ENCODE data around the gene COBLL1.

COBLL1 gene

DNA sequence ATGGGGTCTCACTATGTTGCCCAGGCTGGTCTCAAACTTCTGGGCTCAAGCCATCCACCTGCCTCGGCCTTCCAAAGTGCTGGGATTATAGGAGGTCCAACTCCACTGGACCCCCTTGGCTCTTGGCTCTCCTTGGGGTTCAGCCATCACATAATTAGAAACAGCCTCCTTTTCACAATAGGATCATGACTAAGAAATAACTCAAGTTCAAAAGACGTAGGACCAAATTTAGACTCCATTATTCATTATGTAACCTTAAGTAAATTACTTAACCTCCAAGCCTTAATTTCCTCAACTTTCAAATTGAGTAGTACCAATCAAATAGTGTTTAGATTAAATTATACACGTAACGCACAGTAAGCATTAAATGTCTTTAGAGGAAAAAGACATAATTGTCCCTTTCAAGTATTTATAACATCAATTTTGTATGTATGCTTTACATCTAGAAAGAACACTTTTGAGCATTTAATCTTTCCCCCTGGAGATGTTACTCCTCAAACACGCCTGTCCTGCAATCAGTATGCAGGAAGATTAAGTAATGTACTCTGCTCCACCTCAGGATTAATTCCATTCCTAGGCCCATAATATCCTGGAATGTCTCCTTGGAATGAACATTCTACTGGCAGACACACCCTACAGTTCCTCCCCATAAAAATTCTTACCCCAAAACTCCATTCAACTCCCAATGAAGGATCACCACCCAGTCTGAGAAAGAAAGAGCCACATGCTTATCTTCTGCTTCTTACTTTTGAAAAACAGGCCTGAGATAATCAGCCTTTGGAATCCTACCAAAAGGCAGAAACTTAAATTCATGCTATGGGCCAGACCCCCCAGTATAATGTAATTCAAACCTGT is 49.1 kb downstream of the COBLL1 start:
- Histone ChIP-seq H3K27me3 (replicated peaks; ENCODE audit: control insufficient read depth, insufficient read depth, low read length, poor library complexity, severe bottlenecking) (no peaks in the 10 kb centered on the region), H3K27ac (ENCODE audit: insufficient read depth, low read length, poor library complexity, severe bottlenecking) (no peak overlapping the region), H3K9me3 (ENCODE audit: control insufficient read depth, low read length) (no peaks in the 10 kb centered on the region), H3K4me1 (ENCODE audit: control insufficient read depth, insufficient read depth, low read length, poor library complexity, severe bottlenecking) (no peaks in the 10 kb centered on the region), H3K4me3 (ENCODE audit: insufficient read depth, low read depth, low read length, poor library complexity, severe bottlenecking) (no peak overlapping the region), H3K36me3 (ENCODE audit: control insufficient read depth, insufficient read depth, low read length) (no peaks in the 10 kb centered on the region)
- no peak for DNase-seq

DNA sequence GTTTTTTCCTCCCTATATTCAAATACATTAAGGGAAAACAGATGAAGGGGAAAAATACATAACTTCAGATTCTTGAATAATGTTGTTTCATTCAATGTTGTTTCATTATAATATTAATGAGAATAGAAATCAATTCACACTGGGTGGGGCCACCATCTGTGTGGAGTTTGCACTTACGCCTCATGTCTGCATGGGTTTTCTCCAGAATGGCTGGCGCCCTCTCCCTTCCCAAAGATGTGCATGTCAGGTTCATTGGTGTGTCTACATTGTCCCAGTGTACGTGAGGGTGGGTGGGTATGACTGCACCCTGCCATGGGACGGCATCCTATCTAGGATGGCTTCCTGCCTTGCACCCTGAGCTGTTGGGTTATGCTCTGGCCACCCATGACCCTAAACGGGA is 51.7 kb downstream of the COBLL1 start:
- no peak for DNase-seq
- no peaks in the 10 kb centered on the region for H3K9me3 ChIP-seq (ENCODE audit: control insufficient read depth, low read length)
- no peaks in the 10 kb centered on the region for H3K27me3 ChIP-seq (replicated peaks; ENCODE audit: control insufficient read depth, insufficient read depth, low read length, poor library complexity, severe bottlenecking)
- H3K4me3 ChIP-seq (ENCODE audit: insufficient read depth, low read depth, low read length, poor library complexity, severe bottlenecking), result no peak overlapping the region
- H3K36me3 ChIP-seq (ENCODE audit: control insufficient read depth, insufficient read depth, low read length), result no peaks in the 10 kb centered on the region
- H3K27ac ChIP-seq (ENCODE audit: insufficient read depth, low read length, poor library complexity, severe bottlenecking), result no peak overlapping the region
- H3K4me1 ChIP-seq (ENCODE audit: control insufficient read depth, insufficient read depth, low read length, poor library complexity, severe bottlenecking), result no peaks in the 10 kb centered on the region

DNA sequence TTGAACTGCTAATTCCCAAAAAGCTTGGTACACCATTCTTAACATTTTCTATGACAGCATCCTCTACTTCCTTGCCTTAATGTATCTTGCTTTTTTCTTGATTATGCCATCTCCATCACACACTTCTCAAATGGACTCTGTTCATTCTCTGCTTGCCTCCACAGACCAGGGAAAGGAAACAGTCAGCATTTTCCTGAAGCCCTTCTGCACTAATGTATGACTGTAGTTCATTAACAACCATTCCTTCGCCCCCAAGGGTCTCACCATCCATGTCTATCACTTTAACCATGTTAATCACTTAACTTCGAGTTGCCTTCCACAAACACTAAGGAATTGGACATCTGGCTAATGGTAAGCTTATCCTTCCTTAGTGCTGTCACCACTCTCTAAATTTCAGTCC is 54.8 kb downstream of the COBLL1 start:
- no peak for DNase-seq
- Histone ChIP-seq H3K9me3 (ENCODE audit: control insufficient read depth, low read length) (no peaks in the 10 kb centered on the region), H3K27ac (ENCODE audit: insufficient read depth, low read length, poor library complexity, severe bottlenecking) (no peak overlapping the region), H3K36me3 (ENCODE audit: control insufficient read depth, insufficient read depth, low read length) (no peaks in the 10 kb centered on the region), H3K4me3 (ENCODE audit: insufficient read depth, low read depth, low read length, poor library complexity, severe bottlenecking) (no peak overlapping the region), H3K4me1 (ENCODE audit: control insufficient read depth, insufficient read depth, low read length, poor library complexity, severe bottlenecking) (no peaks in the 10 kb centered on the region), H3K27me3 (replicated peaks; ENCODE audit: control insufficient read depth, insufficient read depth, low read length, poor library complexity, severe bottlenecking) (no peaks in the 10 kb centered on the region)

DNA sequence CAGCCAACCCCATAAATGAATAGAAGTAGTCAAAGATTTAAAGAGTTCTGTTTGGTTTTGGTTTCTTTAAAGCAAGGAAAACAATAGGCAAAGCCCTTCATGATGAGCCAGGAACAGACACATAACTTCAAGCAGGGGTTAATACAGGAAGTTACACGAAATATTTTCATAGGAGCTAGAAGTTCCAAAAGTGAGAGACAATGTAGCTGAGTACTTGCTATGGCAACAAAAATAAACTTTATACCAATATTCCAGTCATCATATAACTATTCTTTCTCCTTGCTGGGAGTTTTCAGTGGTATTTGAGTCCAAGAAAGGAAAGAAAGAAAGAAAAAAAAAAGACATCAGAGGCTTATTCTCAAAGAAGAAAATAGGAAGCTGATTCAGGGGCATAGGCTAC is 56.2 kb downstream of the COBLL1 start:
- Histone ChIP-seq H3K4me1 (ENCODE audit: control insufficient read depth, insufficient read depth, low read length, poor library complexity, severe bottlenecking) (no peaks in the 10 kb centered on the region), H3K9me3 (ENCODE audit: control insufficient read depth, low read length) (no peaks in the 10 kb centered on the region), H3K36me3 (ENCODE audit: control insufficient read depth, insufficient read depth, low read length) (no peaks in the 10 kb centered on the region), H3K4me3 (ENCODE audit: insufficient read depth, low read depth, low read length, poor library complexity, severe bottlenecking) (no peak overlapping the region), H3K27me3 (replicated peaks; ENCODE audit: control insufficient read depth, insufficient read depth, low read length, poor library complexity, severe bottlenecking) (no peaks in the 10 kb centered on the region), H3K27ac (ENCODE audit: insufficient read depth, low read length, poor library complexity, severe bottlenecking) (no peak overlapping the region)
- no peak for DNase-seq

DNA sequence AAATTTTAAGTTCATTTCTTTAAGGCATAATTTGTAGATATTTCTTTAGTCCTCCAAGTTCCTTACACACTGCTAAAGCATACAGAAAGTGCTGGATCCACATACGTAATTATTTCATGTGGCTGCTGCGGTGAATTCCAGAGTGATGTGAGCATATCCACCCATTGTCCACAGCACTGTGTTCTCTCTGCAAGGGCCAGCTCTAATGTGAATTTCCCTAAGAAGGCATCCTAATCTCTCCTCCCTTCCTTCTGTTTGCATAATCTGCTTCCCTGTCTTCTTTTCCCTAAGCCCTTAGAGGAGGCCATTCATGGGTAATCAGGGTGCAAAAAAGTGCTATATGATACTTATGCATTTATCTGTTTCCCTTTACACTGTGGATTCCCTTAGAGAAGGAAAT is 57.2 kb downstream of the COBLL1 start:
- Histone ChIP-seq H3K4me1 (ENCODE audit: control insufficient read depth, insufficient read depth, low read length, poor library complexity, severe bottlenecking) (no peaks in the 10 kb centered on the region), H3K27ac (ENCODE audit: insufficient read depth, low read length, poor library complexity, severe bottlenecking) (no peak overlapping the region), H3K4me3 (ENCODE audit: insufficient read depth, low read depth, low read length, poor library complexity, severe bottlenecking) (no peak overlapping the region), H3K9me3 (ENCODE audit: control insufficient read depth, low read length) (no peaks in the 10 kb centered on the region), H3K27me3 (replicated peaks; ENCODE audit: control insufficient read depth, insufficient read depth, low read length, poor library complexity, severe bottlenecking) (no peaks in the 10 kb centered on the region), H3K36me3 (ENCODE audit: control insufficient read depth, insufficient read depth, low read length) (no peaks in the 10 kb centered on the region)
- no peak for DNase-seq

DNA sequence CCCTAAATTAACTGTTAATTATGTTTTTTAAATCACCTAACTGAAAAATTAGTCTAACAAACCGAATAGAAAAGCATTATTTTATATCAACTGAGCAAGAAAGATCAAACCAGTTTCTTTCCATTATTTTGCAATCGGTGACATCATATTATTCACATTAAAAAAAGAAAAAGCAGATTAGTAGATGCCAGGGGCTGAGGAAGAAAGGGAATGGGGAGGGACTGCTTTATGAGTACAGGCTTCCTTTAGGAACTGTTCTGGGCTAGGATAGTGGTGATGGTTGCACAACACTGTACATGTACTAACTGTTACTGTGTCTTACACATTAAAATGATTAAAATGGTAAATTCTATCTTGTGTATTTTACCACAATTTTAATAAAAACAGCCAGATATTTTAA is 59.3 kb downstream of the COBLL1 start:
- no peaks in the 10 kb centered on the region for H3K4me1 ChIP-seq (ENCODE audit: control insufficient read depth, insufficient read depth, low read length, poor library complexity, severe bottlenecking)
- H3K27me3 ChIP-seq (replicated peaks; ENCODE audit: control insufficient read depth, insufficient read depth, low read length, poor library complexity, severe bottlenecking), result no peaks in the 10 kb centered on the region
- no peaks in the 10 kb centered on the region for H3K9me3 ChIP-seq (ENCODE audit: control insufficient read depth, low read length)
- no peaks in the 10 kb centered on the region for H3K36me3 ChIP-seq (ENCODE audit: control insufficient read depth, insufficient read depth, low read length)
- no peak overlapping the region for H3K27ac ChIP-seq (ENCODE audit: insufficient read depth, low read length, poor library complexity, severe bottlenecking)
- no peak for DNase-seq
- H3K4me3 ChIP-seq (ENCODE audit: insufficient read depth, low read depth, low read length, poor library complexity, severe bottlenecking), result no peak overlapping the region

DNA sequence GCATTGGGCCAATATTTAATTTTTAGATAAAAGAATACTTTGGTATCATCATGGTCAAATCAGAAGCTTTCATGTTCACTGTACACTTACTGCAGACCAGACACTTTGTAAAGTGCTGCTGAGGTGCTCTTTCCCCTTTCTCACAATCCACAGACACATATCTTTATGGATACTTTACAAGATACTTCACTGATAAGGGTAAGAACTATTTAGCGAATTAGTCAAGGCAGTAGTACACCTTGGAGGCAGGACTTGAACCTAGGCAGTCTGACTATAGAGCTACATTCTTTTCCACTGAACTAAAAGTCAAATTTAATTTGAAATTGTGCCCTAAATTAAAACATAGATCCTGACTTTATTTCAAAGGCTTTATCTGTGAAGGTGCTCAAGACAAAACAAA is 60.2 kb downstream of the COBLL1 start:
- H3K27ac ChIP-seq (ENCODE audit: insufficient read depth, low read length, poor library complexity, severe bottlenecking), result no peak overlapping the region
- H3K36me3 ChIP-seq (ENCODE audit: control insufficient read depth, insufficient read depth, low read length), result no peaks in the 10 kb centered on the region
- DNase-seq, result no peak
- no peaks in the 10 kb centered on the region for H3K9me3 ChIP-seq (ENCODE audit: control insufficient read depth, low read length)
- no peaks in the 10 kb centered on the region for H3K27me3 ChIP-seq (replicated peaks; ENCODE audit: control insufficient read depth, insufficient read depth, low read length, poor library complexity, severe bottlenecking)
- no peak overlapping the region for H3K4me3 ChIP-seq (ENCODE audit: insufficient read depth, low read depth, low read length, poor library complexity, severe bottlenecking)
- H3K4me1 ChIP-seq (ENCODE audit: control insufficient read depth, insufficient read depth, low read length, poor library complexity, severe bottlenecking), result no peaks in the 10 kb centered on the region

DNA sequence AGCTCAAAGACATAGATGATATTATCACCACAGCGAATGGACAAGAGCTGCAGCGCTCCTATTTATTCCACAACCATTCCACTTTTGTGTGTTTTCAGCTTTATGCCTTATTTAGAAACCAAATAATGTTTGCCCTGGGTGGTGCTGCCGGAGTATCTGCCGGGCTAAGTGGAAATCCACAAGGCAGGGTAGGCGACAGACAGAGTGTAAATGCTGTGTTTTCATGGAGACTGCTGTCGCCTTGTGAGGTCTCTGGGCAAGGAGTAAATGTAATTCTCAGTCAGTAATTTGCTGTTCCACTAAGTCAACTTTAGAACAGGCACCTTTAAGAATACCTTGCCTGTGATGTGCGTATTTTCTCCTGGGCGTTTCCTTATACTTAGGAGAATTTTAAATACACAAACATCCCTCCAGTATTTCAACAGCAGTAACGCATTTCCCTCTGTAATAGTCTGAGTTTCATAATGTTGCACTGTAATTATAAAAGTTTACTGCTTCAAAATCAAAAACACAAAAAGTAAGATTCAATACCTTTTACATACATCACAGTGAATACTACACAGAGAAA is 60.9 kb downstream of the COBLL1 start:
- Histone ChIP-seq H3K9me3 (ENCODE audit: control insufficient read depth, low read length) (no peaks in the 10 kb centered on the region), H3K36me3 (ENCODE audit: control insufficient read depth, insufficient read depth, low read length) (no peaks in the 10 kb centered on the region), H3K4me3 (ENCODE audit: insufficient read depth, low read depth, low read length, poor library complexity, severe bottlenecking) (no peak overlapping the region), H3K4me1 (ENCODE audit: control insufficient read depth, insufficient read depth, low read length, poor library complexity, severe bottlenecking) (no peaks in the 10 kb centered on the region), H3K27me3 (replicated peaks; ENCODE audit: control insufficient read depth, insufficient read depth, low read length, poor library complexity, severe bottlenecking) (no peaks in the 10 kb centered on the region), H3K27ac (ENCODE audit: insufficient read depth, low read length, poor library complexity, severe bottlenecking) (no peak overlapping the region)
- DNase-seq, result no peak

DNA sequence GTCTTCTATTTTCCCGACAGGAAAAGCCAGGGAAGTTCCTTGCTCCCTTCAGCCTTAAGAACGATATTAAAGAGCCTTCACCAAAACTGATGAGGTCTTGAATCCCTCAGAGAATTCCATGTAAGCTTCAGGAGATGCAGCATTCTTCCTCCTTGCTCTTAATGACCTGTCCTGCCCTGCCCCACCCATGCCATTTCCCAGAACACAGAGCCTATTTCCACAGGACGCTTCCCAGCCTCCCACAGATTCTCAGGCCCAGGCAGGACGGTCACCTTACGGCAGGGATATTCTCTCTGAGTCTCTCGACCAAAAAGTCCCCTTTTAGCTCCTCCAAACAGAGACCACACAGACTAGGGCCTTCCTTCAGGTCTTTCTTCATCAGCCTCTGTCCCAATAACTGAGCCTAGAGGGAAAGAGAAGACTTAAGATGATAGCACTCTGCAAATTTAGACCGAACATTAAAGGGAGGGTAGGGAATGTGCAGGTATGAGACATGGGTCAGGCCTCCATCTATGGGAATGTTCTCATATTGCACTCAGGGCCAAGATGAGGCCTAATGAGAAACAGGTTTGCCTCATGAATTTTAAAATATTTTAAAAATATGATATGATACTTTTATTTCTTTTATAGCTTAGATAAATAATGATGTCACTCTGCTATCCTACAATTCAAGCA is 62.1 kb downstream of the COBLL1 start:
- Histone ChIP-seq H3K27ac (ENCODE audit: insufficient read depth, low read length, poor library complexity, severe bottlenecking) (no peak overlapping the region), H3K4me3 (ENCODE audit: insufficient read depth, low read depth, low read length, poor library complexity, severe bottlenecking) (no peak overlapping the region), H3K9me3 (ENCODE audit: control insufficient read depth, low read length) (no peaks in the 10 kb centered on the region), H3K4me1 (ENCODE audit: control insufficient read depth, insufficient read depth, low read length, poor library complexity, severe bottlenecking) (no peaks in the 10 kb centered on the region), H3K36me3 (ENCODE audit: control insufficient read depth, insufficient read depth, low read length) (no peaks in the 10 kb centered on the region), H3K27me3 (replicated peaks; ENCODE audit: control insufficient read depth, insufficient read depth, low read length, poor library complexity, severe bottlenecking) (no peaks in the 10 kb centered on the region)
- no peak for DNase-seq

DNA sequence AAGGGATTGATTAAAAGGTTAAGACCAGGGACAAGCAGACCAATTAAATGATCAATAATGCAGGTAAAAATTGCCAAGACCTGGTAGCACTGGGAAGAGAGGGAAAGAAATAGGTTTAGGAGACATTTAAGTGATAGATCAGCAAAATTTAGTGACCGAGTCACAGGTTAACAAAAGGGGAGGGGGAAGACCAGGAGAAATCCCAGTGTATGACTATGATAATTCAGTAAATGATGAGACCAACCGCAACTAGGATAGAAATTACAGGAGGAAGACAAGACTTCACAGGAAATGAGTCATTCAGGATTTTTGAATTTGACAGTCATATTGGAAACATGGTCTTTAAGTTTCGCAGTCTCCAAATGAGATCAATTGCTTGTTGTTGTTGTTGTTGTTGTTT is 62.9 kb downstream of the COBLL1 start:
- Histone ChIP-seq H3K27me3 (replicated peaks; ENCODE audit: control insufficient read depth, insufficient read depth, low read length, poor library complexity, severe bottlenecking) (no peaks in the 10 kb centered on the region), H3K4me1 (ENCODE audit: control insufficient read depth, insufficient read depth, low read length, poor library complexity, severe bottlenecking) (no peaks in the 10 kb centered on the region), H3K4me3 (ENCODE audit: insufficient read depth, low read depth, low read length, poor library complexity, severe bottlenecking) (no peak overlapping the region), H3K27ac (ENCODE audit: insufficient read depth, low read length, poor library complexity, severe bottlenecking) (no peak overlapping the region), H3K36me3 (ENCODE audit: control insufficient read depth, insufficient read depth, low read length) (no peaks in the 10 kb centered on the region), H3K9me3 (ENCODE audit: control insufficient read depth, low read length) (no peaks in the 10 kb centered on the region)
- DNase-seq, result no peak
